ENCODE results near the gene NPB.

The NPB gene

DNA sequence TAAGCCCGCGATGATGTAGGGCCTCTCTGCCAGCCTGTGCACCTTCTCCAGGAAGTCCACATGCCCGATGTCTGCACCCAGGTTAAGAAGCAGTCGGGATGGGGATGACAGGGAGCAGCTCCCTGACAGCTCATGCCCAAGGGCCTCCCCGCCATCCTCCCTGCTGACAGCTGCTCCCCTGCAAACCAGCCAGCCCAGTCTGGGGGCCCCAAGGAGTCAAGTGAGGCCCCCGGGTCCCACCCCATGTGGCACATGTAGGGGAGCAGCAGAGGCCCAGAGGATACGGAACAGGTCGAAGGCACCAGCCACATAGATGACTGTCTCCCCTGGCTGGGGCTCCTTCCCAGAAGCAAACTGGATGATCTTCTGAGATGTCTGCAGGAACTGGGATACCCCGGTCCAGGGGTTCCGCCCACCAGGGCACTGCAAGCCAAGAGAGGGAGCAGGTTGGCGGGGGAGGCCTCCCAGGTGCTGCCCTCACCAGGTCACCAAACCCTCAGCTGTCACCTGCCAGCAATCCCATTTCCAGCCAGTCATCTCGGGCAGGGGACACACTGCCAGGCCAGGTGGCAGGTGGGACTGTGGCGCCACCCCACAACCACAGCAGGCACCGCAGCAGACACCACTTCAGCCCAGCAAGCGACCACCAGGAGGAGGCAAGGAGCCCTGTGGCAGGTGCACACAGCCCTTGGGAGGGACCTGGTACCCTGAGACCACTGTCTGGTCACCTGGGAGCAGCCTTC is 4.6 kb downstream of the NPB start:
- intact Hi-C loops (cut with DNase I; ENCODE audit: low total_unique reads), result no loop called here
- Histone ChIP-seq H3K36me3 (peaks cover 0 to 53% (median 21%) of the 10 kb centered on the region in 3 donors), H3K27ac (no peak overlapping the region), H3K4me3 (no peak overlapping the region), H3K27me3 (no peaks in the 10 kb centered on the region), H3K4me1 (peaks cover 0 to 32% (median 22%) of the 10 kb centered on the region in 4 donors), H3K9me3 (no peaks in the 10 kb centered on the region)
- no peak for TF ChIP-seq CTCF (IDR thresholded peaks at IDR 0.05)
- no peak for DNase-seq

DNA sequence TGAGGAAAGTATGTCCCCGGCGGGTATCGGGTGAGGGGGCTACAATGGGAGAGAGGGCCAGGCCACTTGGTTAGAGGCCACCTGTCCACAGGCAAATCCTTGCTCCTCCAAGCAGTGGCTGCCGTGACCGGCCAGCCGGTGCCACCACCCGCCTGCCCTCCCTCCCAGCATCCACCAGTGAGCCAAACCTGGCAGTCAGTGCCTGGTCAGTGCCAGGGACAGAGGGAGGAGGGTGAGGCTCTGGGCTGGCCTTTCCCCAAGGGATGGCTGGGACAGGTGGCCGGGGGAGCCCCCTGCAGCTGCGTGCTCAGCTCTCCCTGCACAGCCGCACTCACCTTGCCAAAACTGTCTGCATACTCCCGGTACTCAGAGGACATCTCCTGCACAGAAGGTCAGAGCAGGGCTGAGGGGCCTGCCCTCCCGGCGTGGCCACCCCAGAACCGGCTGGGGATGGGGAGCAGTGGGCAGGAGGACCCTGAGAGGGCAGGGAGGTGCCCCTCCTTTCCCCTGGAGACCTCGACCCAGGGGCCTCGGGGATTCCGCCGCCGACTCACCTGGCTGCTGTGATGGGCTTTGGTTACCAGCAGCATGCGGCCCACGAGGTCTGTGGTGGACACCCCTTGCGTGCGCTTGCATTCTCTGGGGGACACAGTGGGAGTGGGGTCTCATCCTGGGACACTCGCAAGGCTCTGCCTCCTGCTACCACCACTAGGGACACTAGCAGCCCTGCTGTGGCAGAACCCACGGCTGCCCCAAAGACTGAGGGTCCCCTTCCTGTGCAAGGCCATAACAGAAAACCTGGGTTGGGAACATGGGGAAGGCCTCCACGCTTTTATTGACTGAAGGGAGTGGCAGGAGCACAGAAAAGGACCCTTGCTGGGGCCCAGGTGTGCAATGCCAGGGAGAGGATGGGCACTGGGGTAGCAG is 5.4 kb downstream of the NPB start:
- H3K4me1 ChIP-seq, result peaks cover 0 to 27% (median 16%) of the 10 kb centered on the region in 4 donors
- intact Hi-C loops (cut with DNase I; ENCODE audit: low total_unique reads), result no loop called here
- no peak for DNase-seq
- TF ChIP-seq CTCF (IDR thresholded peaks at IDR 0.05), result no peak
- peaks cover 0 to 58% (median 27%) of the 10 kb centered on the region in 3 donors for H3K36me3 ChIP-seq
- no peak overlapping the region for H3K4me3 ChIP-seq
- no peaks in the 10 kb centered on the region for H3K9me3 ChIP-seq
- H3K27ac ChIP-seq, result no peak overlapping the region
- no peaks in the 10 kb centered on the region for H3K27me3 ChIP-seq

- Histone ChIP-seq H3K27me3 (no peaks in the 10 kb centered on the region), H3K27ac (no peak overlapping the region), H3K36me3 (peaks cover 6 to 67% (median 38%) of the 10 kb centered on the region in 3 donors), H3K9me3 (no peaks in the 10 kb centered on the region), H3K4me1 (peaks cover 0 to 18% (median 12%) of the 10 kb centered on the region in 4 donors), H3K4me3 (no peak overlapping the region)
- TF ChIP-seq CTCF (IDR thresholded peaks at IDR 0.05), result no peak
- intact Hi-C loops (cut with DNase I; ENCODE audit: low total_unique reads), result no loop called here
- DNase-seq, result no peak
Measured at GRCh38 chr17:81908793-81909192, 6.8 kb downstream of the NPB start.

- no peak for TF ChIP-seq CTCF (IDR thresholded peaks at IDR 0.05)
Measured at GRCh38 chr17:81909231-81909630, 7.2 kb downstream of the NPB start.

DNA sequence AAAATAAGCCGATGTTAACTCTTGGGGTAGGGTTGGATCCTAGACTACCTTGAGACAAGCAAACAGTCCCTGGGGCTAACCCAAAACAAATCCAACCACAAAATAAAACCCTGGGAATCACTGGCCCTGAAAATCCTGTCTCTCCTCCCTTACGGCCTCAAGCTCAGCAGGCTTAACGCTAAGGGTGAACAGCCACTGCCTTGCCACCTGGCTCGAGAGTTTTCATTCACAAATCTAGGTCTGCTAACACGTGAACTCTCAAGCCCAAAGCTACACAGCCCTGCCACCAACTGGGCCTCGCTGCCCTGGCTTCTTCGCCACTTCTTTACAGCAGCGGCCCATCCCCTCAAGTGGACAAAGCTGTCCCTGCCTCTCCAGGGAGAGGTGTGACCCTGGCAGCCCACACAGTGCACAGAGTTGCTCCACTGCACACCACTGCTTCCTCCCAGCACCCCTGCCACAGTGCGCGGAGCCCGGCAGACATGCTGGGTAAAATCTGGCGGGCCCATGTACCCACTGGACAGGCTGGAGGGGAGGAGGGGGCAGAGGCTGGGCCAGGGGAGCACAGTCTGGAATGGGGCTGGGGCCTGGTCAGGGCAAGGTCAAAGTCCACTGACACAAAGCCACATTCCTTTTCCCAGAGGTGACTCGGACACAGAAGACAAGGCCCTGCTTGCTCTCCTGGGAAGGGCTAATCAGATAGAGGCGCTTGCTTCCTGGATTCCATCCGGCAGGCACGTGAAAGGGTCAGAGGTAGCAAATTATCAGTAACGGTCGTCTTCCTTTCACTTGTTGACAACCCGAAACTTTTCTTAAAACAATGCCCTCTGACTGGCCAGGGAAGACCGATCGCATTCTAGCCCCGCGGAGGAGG is 8.2 kb downstream of the NPB start:
- intact Hi-C loops (cut with DNase I; ENCODE audit: low total_unique reads), result no loop called here
- no peak for TF ChIP-seq CTCF (IDR thresholded peaks at IDR 0.05)
- Histone ChIP-seq H3K36me3 (peaks cover 20 to 67% (median 52%) of the 10 kb centered on the region in 3 donors), H3K9me3 (no peaks in the 10 kb centered on the region), H3K27me3 (no peaks in the 10 kb centered on the region), H3K4me1 (peaks cover 0 to 18% (median 12%) of the 10 kb centered on the region in 4 donors), H3K27ac (peak overlapping the region; percentile 66 to 70), H3K4me3 (peak overlapping the region; percentile 68 to 70)
- no peak for DNase-seq

More at GRCh38 chr17:81909231-81909630, 7.2 kb downstream of the NPB start:
- DNase-seq, result no peak
- H3K4me1 ChIP-seq, result peaks cover 0 to 18% (median 12%) of the 10 kb centered on the region in 4 donors
- H3K27ac ChIP-seq, result no peak overlapping the region
- H3K36me3 ChIP-seq, result peaks cover 11 to 67% (median 43%) of the 10 kb centered on the region in 3 donors
- no peaks in the 10 kb centered on the region for H3K9me3 ChIP-seq
- H3K27me3 ChIP-seq, result no peaks in the 10 kb centered on the region
- intact Hi-C loops (cut with DNase I; ENCODE audit: low total_unique reads), result no loop called here
- no peak overlapping the region for H3K4me3 ChIP-seq
